Activated CD8-positive, alpha-beta memory T cell treated with anti-CD3 and anti-CD28 coated beads, Interleukin-2, amount 50 U/mL, for 1 hour (primary cell): ENCODE data around the gene OSBP2.
"Not testable (repeated sequence)": the region's sequence is repeated elsewhere in the genome, so short reads cannot be mapped to it uniquely, and the experiment has no call there.

Experiments
- DNase-seq: peaks from one replicate; pipeline ENCODE4 v3.0.0-alpha.2; 2020; ENCODE audit errors: extremely low read depth

The OSBP2 gene

GRCh38 chr22:30717952-30718351, 23.3 kb downstream of the OSBP2 start:
- DNase-seq, result no peak

- no peak for DNase-seq
Observed at GRCh38 chr22:30718491-30718890, 23.8 kb downstream of the OSBP2 start.

- no peak for DNase-seq
Observed at GRCh38 chr22:30718938-30719337, 24.3 kb downstream of the OSBP2 start.

GRCh38 chr22:30720263-30720837, 25.7 kb downstream of the OSBP2 start:
- DNase-seq, result no peak

- DNase-seq, result no peak
Observed at GRCh38 chr22:30721741-30722140, 27.1 kb downstream of the OSBP2 start.

GRCh38 chr22:30728826-30729225, 34.2 kb downstream of the OSBP2 start:
- DNase-seq, result no peak

GRCh38 chr22:30731658-30732057, 37.0 kb downstream of the OSBP2 start:
- DNase-seq, result no peak

- no peak for DNase-seq
Observed at GRCh38 chr22:30732426-30732825, 37.8 kb downstream of the OSBP2 start.

GRCh38 chr22:30733181-30733631, 38.5 kb downstream of the OSBP2 start:
- no peak for DNase-seq

- DNase-seq, result not testable (repeated sequence)
Observed at GRCh38 chr22:30740007-30740406, 45.3 kb downstream of the OSBP2 start.

GRCh38 chr22:30740511-30740910, 45.8 kb downstream of the OSBP2 start:
- not testable (repeated sequence) for DNase-seq

GRCh38 chr22:30742291-30743256, 47.9 kb downstream of the OSBP2 start:
- DNase-seq, result no peak

GRCh38 chr22:30743257-30744020, 48.8 kb downstream of the OSBP2 start:
- DNase-seq, result no peak

GRCh38 chr22:30744224-30744623, 49.5 kb downstream of the OSBP2 start:
- DNase-seq, result no peak

- no peak for DNase-seq
Observed at GRCh38 chr22:30747493-30747892, 52.8 kb downstream of the OSBP2 start.

- no peak for DNase-seq
Observed at GRCh38 chr22:30749272-30749671, 54.6 kb downstream of the OSBP2 start.

GRCh38 chr22:30749849-30750248, 55.2 kb downstream of the OSBP2 start:
- DNase-seq, result no peak

- no peak for DNase-seq
Observed at GRCh38 chr22:30751529-30751928, 56.9 kb downstream of the OSBP2 start.

- no peak for DNase-seq
Observed at GRCh38 chr22:30752771-30753170, 58.1 kb downstream of the OSBP2 start.

GRCh38 chr22:30753701-30754100, 59.0 kb downstream of the OSBP2 start:
- no peak for DNase-seq

- no peak for DNase-seq
Observed at GRCh38 chr22:30754521-30754920, 59.8 kb downstream of the OSBP2 start.
